ENCODE results near the gene SAT1.
A peak's percentile ranks its signal among the peaks of the same experiment; 100 is the strongest.

DNA sequence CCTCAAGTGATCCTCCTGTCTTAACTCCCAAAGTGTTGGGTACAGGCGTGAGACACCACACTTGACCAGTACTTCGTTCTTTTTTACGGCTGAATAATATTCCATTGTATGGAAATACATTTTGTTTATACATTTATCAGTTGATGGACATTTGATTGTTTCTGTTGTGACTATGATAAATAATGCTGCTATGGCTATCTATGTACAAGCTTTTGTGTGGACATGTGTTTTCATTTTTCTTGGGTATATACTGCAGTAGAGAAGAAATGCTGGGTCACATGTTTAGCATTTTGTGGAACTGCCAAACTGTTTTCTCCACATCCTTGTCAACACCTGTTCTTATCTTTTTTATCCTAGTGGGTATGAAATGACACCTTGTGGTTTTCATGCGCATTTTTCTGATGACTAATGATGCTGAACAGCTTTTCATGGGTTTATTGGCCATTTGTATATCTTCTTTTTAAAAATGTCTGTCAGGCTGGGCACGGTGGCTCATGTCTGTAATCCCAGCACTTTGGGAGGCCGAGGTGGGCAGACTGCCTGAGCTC lies 37.3 kb downstream of the SAT1 start:
- TF ChIP-seq, protein P1, sequence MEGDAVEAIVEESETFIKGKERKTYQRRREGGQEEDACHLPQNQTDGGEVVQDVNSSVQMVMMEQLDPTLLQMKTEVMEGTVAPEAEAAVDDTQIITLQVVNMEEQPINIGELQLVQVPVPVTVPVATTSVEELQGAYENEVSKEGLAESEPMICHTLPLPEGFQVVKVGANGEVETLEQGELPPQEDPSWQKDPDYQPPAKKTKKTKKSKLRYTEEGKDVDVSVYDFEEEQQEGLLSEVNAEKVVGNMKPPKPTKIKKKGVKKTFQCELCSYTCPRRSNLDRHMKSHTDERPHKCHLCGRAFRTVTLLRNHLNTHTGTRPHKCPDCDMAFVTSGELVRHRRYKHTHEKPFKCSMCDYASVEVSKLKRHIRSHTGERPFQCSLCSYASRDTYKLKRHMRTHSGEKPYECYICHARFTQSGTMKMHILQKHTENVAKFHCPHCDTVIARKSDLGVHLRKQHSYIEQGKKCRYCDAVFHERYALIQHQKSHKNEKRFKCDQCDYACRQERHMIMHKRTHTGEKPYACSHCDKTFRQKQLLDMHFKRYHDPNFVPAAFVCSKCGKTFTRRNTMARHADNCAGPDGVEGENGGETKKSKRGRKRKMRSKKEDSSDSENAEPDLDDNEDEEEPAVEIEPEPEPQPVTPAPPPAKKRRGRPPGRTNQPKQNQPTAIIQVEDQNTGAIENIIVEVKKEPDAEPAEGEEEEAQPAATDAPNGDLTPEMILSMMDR (IDR thresholded peaks at IDR 0.05; ENCODE audit: low read length) = peak; percentile 16; the same call in 1 of the 2 replicates
- no peak for TF ChIP-seq EZH2phosphoT487 (IDR thresholded peaks at IDR 0.05; ENCODE audit: low read length)
- no peak for TF ChIP-seq EZH2 (optimal IDR thresholded peaks at IDR 0.05; ENCODE audit: low read depth, low read length)

Data from MM.1S (cell line).